Measurements from ENCODE around the gene C11orf16.
A peak's percentile ranks its signal among the peaks of the same experiment; 100 is the strongest.
"Not testable (repeated sequence)": the region's sequence is repeated elsewhere in the genome, so short reads cannot be mapped to it uniquely, and the experiment has no call there.

Gene C11orf16

DNA sequence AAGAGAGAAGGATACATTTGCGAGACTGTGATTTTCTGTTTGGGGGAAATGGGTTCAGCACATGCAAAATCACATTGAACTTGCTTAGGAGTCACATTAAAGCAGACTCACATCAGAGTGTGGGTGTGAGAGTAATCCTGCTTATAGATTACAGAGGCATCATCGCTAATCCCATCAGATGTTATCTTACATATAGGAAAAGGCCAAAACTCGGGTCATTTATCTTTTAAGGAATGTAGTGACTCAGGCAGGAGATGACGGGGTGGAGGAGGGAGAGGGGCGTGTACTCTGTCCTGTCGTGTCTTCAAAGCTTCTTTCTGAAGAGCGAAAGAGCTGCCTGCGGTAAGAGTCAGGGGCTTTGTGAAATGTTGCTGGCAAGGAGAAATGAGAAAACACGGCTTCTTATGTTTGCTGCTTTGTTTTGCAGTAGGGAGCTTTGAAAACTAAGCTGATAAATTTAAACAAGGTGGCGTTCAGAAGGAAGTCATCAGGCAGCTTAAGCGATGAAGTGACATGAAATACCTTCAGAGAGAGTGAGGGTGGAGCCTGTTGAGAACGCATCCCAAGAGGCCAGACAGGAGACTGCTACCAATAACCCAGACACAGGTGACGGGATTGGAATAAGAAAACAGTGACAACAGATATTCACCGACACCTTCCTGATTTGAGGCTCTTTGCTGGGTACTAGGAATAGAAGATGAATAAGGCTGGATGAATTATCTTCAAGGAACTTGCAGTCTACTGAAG, 2.2 kb upstream of the C11orf16 start:
- DNase-seq, result no peak

DNA sequence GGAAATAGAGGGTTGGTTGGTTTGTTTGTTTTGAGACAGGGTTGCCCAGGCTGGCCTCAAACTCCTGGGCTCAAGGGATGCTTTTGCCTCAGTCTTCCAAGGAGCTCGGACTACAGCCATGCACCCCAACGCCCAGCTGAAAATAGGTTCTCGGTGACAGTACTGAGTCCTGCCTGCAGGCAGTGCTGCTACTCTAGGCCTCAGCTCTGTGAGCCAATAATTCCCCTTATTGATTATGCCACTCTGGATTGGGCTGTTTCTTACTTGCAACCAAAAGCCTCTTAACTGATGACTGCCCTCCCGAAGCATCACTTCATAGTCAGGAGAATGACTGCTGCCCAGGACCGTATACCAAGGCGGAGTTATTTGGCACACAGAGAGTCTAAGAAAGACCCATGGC, 1.2 kb upstream of the C11orf16 start:
- DNase-seq, result no peak

DNA sequence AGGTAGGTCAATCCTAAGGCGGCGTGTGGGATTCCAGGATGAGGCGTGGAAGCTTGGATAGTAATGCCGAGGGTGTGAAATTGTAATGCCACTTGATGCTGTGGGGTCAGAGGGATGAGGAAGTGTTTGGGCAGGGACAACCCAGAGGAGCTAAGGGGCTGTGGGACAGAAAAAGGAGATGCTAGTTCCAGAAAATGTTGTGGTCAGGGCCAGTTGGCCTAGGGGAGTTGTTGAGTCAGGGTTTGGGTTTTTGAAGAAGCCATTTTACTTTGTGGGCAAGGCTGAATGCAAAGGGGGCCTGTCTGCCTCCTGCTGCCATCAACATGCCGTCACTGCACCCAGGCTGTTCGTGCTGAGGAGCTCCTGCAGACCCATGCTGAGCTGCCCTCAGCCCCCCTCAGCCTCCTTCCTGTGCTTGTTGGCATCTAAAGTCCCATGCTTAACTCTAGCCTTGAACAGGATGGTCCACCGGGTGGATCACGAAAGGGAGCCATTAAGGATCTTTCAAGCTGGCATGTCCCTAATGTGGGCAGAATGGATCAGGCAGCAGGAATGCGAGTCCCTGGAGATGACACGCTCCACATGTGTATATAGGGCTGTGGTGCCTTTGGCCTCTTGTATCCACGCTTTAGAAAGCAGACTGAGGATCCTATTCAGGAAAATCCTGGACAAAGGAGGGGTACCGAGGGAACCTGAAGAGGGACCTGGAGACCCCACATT, 2.1 kb downstream of the C11orf16 start:
- DNase-seq, result no peak

DNA sequence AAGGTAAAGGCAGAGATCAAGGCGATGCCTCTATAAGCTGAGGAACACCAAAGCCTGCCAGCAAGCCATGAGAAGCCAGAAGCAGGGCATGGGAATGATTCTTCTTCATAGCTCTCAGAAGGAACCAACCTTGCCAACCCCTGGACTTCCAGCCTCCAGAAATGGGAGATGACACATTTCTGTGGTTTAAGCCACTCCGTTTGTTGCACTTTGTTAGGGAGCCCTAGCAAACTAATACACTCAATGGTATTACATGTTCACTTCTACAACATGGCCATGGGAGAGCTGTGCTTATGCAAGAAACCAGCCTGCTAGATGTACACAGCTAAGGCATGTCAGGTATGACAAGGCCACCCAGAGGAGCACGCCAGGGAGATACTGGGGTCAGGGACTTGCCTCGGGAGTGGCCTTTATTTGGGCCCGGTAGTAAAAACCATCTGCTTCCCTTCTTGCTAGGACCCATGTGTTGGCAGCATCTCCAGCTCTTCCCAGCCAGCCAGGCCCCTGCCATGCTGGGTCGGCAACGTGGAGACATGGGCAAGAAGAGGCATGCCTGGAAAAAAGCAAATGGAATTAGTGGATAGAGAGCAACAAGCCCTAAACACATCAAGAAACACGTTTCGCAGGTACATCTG, 3.6 kb downstream of the C11orf16 start:
- no peak for DNase-seq

DNA sequence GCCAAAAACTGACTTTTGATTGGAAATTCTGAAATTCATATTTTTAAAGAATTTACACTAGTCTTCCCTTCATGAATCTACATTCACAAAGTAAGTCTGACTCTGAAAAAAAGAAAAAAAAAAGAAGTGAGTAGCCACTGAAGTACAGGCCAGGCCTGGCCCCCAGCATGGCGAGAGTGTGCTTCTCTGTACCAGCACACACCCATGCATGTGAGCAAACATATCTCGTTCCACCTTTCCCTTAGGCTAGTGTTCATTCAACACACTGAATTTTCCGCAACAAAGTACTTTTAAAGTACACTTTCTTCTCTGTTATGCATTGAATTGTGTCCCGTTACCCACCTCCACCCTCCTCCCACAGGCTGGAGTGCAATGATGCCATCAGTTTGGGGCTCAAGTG, 4.5 kb downstream of the C11orf16 start:
- no peak for DNase-seq

DNA sequence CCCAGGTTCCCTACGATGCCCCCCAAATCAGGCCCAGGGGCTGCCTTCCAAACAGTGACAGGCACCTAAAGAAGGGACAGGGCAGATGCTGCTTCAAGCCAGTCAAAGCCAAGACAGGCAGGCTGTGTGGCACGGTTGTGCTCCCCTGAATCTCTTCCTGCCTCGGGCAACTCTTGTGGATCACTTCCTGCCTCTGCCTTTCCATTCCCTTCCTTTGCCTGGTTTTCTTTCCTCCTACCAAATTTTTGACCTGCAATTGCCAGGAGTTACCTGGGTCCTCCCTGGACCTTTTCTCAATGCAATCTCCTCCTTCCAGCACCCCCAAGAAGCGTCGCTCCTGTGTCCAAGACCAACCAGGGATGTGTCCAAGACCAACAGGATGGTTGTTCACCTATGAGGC, 5.5 kb downstream of the C11orf16 start:
- DNase-seq, result no peak

DNA sequence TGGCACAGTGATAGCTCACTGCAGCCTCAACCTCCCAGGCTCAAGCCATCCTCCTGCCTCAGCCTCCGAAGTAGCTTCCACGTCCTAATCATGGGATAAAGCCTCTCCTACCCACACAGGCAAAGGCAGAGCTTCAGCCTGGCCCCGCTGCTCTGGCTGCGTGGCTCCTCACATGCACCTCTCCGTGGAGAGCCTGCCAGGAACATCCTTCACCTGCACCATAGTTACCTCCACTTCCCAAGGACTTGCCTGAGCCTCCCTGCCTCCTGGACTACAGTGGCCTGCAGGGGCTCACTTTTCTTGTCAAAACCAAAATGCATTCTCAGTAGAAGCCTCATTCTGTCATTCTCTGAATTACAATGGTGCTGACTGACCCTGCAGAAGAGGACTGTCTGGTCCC, 6.5 kb downstream of the C11orf16 start:
- no peak for DNase-seq

DNA sequence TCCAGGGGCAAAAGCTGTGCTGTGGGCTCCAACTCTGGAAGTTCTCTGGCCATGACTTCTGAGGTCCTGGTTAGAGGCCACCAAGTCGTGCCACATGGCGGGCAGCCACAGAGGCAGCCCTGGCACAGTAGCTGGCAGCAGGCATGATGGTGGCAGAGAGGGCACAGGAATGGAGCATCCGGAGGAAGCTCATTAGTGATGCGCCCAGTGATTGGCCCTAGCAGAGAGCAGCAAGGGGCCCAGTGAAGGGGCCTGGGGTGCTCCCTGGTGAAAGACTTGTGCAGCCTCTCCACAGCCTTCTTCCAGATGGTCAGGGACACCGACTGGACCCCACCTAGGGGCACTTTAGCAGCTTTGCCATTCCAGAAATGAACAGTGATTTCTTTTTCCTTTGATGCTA, 7.0 kb downstream of the C11orf16 start:
- DNase-seq, result no peak

DNA sequence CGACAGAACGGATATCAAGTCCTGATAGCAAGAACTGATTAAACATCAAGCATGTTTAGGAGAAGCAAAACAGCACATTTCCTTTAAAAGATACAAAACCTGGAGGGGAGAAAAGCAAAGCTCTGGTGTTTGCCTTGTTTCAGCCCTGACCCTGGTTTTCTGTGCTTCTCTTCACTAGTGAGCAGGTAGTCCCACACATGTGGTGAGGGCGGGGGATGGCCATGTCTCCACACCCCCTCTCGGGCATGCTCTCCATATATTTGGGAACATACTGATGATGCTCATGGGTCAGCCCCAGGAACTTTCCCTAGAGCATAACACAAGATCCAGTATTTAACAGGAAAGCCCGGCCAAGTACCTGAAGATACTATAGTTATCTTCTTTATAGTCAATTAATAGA, 10.1 kb downstream of the C11orf16 start:
- no peak for DNase-seq

DNA sequence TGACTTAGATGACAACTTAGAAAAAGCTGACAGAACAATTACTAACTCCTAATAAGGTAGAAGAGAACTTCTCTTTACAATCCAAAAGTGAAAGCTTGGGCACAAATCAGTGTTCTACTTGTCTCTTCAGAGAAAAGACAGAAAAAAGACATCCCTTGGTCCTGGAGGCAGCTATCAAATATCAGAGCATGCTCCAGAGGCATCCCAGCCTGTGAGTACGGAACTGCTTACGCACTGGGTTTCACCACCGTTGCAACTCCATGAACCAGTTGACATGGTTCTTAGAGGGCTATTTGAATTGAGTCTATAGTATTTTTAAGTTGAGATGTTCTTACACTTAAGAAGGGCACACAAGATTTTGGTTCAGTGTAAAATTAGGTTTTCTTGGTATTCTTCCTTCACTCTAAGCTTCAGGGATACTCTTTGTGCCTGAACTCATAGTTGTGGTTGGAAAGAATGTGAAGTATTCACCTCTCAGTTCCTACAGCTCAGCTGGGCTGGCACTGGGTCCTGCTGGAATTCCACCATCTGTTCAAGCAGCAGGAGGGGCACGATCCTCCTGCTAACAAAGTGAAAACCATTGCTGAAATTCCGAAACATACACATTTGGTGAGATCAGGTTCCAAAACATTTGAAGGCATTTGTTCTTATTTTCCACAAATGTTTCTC, 15.5 kb downstream of the C11orf16 start:
- DNase-seq, result no peak

DNA sequence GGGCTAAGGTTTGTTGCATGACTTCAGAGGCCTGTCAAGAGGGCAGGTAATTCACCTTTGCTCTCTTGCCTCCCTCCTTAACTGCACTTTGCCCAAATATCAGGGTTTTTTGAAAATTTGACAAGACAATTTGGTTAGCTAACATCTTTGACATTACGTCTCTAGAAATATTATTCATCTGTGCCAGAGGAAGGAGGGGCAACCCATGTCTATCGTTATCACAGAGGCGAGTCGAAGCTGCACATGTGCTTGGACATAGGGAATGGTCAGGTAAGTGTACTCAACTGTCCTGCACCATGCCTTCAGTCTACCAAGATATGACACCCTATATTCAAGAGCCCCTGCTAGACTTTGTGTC, 18.1 kb downstream of the C11orf16 start:
- no peak for DNase-seq

DNA sequence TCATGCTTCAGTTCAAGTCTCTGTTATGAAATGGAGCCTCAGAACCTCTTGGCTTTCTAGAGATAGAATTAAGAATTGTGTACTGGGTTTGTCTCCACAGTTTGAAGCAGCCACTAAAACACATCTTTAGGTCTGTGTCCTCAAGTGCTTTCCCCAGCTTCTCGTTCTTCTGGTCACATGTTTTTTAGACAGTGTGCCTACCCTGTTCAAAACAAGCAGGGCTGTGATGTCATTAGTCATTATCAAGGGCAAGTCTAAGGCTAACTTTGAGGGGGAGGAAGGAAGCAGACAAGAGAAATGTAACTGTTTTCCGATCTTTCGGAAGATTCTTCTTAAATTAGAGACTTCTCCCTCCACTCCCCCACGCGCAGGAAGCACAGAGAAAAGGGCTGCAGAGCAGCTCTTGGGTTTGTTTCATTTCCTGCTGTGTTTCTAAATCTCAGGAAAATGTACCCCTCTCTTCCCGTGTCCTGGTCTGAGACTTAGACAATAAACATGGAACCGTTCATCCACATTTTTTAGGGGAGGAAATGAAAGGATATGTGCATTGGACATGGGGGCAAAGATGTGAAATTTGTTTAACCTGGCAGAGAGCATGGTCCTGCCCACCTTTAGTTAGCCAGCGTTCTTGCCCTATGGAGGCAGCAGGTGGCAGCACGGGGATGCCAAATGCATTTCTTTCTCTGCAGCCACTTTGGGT, 18.6 kb downstream of the C11orf16 start:
- DNase-seq, result peak; percentile 44

DNA sequence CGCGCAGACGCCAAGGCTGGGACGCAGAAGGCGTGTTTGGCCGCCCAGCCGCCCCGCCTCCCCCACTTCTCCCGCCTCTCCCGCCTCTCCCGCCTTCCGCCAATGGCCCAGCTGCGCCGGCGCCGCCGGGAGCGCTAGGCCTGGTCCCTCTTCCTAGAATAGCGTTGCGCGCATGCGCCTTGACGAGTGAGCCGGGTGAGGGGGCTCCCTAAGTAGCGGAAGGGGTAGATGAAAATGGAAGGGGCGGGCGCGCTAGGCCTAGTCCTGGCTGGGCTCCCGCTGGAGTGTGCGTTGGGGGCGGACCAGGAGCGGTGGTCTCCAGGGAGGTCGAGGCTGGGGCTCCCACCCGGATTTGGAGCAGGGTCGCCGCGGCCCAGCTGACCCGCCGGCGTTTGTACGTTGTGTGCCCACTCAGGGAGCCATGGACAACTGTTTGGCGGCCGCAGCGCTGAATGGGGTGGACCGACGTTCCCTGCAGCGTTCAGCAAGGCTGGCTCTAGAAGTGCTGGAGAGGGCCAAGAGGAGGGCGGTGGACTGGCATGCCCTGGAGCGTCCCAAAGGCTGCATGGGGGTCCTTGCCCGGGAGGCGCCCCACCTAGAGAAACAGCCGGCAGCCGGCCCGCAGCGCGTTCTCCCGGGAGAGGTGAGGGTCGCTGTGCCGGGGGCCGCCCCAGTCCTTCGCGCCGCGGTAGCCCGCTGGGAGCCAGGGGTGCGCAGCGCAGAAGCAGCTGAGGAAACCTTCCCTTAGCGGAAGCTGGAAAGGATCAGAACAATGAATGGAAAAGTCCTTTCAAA, 21.5 kb downstream of the C11orf16 start, which contains the start of gene AKIP1:
AKIP1 (plus strand) TSS at position 161 of the 795 bp plus-strand sequence; CDS start at position 422, 261 bp downstream.
- peak; percentile 90 for DNase-seq

DNA sequence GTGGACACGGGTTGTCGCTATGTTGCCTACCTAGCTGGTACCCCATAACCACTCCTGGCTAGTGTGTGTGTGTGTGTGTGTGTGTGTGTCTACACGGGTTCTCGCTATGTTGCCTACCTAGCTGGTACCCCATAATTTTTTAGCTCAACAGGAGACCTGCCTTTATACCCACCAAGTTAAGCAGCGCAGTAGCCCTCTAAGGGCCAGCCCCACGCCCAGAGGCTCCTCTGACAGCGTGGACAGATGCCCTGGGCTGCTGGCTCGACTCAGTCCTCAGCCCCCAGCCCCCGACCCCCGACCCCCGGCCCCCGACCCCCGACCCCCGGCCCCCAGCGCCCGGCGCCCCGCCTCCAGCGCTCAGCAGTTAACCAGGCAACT, 22.1 kb downstream of the C11orf16 start:
- DNase-seq, result no peak

DNA sequence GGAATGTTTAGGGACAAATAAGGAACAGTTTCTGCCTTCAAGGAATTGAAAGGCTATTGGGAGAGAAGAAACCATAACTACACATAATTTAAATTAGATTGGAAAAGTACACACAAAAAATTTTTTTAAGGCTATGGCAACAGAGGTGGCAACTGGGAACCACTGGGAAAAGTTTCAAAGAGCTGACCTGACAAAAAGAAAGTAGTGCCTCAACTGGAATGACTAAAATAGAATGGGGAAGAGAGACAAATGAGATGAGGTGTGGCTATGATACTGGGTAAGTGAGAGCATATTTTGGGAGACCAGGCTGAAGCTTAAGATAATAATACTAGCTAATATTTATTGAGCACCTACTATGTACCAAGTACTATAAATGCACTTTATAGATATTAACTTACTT, 24.6 kb downstream of the C11orf16 start:
- DNase-seq, result no peak

DNA sequence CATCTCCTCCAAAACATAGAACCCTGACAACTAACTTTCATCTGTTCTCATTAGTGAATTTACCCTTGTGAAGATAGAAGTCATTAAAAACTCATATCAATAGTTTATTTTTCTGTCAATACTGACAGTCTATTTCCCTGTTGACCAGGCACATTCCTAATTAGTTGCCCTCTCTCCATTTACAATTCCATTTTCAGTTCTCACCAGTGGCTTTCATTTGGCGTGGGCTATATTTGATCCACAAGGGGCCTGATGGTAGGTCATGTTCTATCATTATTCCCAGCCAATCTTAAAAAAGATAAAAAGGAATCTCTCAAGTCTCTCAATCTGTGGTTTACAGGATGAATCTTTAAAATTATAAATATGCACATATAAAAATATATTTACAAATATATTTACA, 25.6 kb downstream of the C11orf16 start:
- no peak for DNase-seq

DNA sequence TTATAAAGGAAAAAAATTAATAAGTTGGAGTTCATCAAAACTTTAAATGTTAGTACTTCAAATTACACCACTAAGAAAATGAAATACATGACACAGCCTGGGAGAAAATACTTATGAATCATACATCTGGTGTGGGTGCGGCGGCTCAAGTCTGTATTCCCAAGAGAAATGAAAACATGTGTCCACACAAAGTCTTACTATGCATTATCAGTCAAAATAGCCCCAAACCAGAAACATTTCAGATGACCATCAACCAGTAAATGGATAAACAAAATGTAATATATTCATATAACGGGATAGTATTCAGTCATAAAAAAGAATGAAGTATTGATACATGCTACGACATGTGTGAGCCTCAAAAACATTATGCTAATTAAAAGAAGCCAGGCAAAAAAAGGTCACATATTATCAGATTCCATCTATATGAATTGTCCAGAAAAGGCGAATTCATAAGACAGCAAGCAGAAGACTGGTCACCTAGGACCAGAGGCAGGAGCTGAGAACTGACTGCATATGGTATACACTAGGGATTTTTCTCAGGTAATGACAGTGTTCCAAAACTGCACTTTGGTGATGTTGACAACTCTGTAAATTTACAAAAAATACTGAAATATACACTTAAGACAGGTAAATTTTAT, 27.1 kb downstream of the C11orf16 start:
- no peak for DNase-seq

DNA sequence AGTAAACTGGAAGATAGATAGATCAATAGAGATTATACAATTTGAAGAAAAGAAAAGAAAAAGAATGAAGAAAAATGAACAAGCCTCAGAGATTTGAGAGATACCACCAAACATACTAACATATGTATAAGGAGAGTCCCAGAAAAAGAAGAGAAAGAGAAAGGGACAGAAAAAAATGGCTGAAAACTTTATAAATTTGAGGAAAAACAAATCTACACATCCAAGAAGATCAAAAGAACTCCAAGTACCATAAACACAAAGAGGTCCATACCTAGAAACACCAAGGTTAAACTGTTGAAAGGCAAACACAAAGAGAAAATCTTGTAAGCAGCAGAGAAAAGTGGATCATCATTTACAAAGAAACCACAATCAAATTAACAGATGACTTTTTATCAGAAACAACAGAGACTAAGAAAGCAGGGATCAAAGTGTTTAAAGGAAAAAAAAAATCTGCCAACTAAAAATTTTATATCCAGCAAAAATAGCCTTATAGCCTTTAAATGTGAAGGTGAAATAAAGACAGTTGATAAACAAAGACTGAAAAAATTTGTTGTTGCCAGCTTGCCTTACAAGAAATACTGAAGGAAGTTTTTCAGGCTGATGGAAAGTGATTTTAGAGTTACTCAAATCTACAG, 33.5 kb downstream of the C11orf16 start:
- DNase-seq, result no peak

DNA sequence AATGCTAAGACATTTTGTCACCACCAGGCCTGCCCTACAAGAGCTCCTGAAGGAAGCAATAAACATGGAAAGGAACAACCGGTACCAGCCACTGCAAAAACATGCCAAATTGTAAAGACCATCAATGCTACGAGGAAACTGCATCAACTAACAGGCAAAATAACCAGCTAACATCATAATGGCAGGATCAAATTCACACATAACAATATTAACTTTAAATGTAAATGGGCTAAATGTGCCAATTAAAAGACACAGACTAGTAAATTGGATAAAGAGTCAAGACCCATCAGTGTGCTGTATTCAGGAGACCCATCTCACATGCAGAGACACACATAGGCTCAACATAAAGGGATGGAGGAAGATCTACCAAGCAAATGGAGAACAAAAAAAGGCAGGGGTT, 41.6 kb downstream of the C11orf16 start:
- not testable (repeated sequence) for DNase-seq

DNA sequence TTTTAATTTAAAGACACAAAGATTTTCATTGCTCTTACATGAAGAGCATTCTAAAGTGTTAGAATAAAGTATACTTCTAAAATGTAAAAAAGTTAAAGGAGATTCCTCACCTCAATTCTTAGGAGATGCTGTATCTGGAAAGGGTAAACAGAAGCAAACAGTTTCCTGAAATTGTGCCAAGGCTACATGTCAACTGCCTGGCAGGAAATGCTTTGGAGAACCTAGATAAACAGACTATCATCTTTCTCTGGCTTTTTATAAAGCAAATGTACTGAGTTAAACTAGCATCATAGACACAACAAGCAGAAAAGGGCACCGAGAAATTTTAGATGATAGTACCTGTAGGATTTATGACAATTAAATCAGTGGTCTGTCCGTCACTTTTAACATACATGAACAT, 46.4 kb downstream of the C11orf16 start:
- DNase-seq, result no peak

DNA sequence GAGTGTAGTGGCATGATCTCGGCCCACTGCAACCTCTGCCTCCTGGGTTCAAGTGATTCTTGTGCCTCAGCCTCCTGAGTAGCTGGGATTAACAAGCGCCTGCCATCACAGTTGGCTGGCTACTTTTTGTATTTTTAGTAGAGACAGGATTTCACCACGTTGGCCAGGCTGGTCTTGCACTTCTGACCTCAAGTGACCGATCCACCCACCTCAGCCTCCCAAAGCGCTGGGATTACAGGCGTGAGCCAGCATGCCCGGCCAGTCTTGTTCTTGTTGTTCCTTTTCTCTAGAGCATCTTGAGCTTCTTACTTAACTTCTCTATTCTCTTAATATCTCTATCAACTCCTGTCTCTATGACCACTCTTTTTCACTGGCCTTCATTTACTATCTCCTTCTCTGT, 51.2 kb downstream of the C11orf16 start:
- not testable (repeated sequence) for DNase-seq
